HEK293 (cell line): Measurements from ENCODE around the gene HMGXB4.

ENCODE experiments used
- CTCF ChIA-PET: fragments of 350-600 bp; formaldehyde crosslinking; extraction: SDS; loops from one replicate; lab custom pipeline; 2021; ENCODE audit warnings: antibody characterized with exemption; lab: Yijun Ruan, JAX
- POLR2A ChIA-PET: fragments of 300-600 bp; formaldehyde crosslinking; extraction: SDS; loops from one replicate; lab custom pipeline; 2020; ENCODE audit warnings: antibody characterized with exemption, inconsistent platforms; lab: Yijun Ruan, JAX
- H3K27ac ChIP-seq: fragments of 200-500 bp; sonication (Bioruptor generic); 2 replicates; pipeline ENCODE4 v1.5.1; 2014; ENCODE audit warnings: low read depth, low read length, control low read depth, inconsistent platforms; ENCODE audit errors: extremely low read depth
- H3K36me3 ChIP-seq, 2 experiments: fragments of 200-500 bp in 1 of 2; sonication (Bioruptor generic) in 1 of 2; 1 replicate in 1 of 2; 2 replicates in 1 of 2; pipeline ENCODE4 v1.5.1; 2014 to 2017; ENCODE audit warnings: inconsistent platforms in 2 of 2, low read length in 2 of 2; ENCODE audit not compliant: control insufficient read depth in 2 of 2, insufficient read depth in 1 of 2
- H3K4me1 ChIP-seq: fragments of 200-500 bp; sonication (Bioruptor generic); 2 replicates; pipeline ENCODE4 v1.5.1; 2014; ENCODE audit warnings: mild to moderate bottlenecking, low read length, inconsistent platforms; ENCODE audit not compliant: control insufficient read depth, insufficient read depth
- H3K4me3 ChIP-seq: 2 replicates; pipeline ENCODE4 v1.5.1; 2011; ENCODE audit warnings: low read depth, mild to moderate bottlenecking, control low read depth, low read length, moderate library complexity
- H3K9me3 ChIP-seq: fragments of 200-500 bp; sonication (Bioruptor generic); 2 replicates; pipeline ENCODE4 v1.5.1; 2014; ENCODE audit warnings: low read depth, low read length, inconsistent platforms; ENCODE audit not compliant: control insufficient read depth, insufficient read depth
- GLIS2 ChIP-seq: fragments of 450-650 bp; formaldehyde crosslinking; IDR thresholded peaks from 2 replicates; pipeline ENCODE4 v1.5.1; 2016; ENCODE audit warnings: missing biosample characterization, missing genetic modification characterization
- HOXA7 ChIP-seq: sonication (generic); formaldehyde crosslinking; IDR thresholded peaks from 2 replicates; pipeline ENCODE4 v1.8.1; 2022; ENCODE audit warnings: missing genetic modification reagents, borderline replicate concordance
- KLF1 ChIP-seq: fragments of 450-650 bp; formaldehyde crosslinking; IDR thresholded peaks from 2 replicates; pipeline ENCODE4 v1.5.1; 2016; ENCODE audit warnings: missing biosample characterization, missing genetic modification characterization
- MYNN ChIP-seq: fragments of 450-650 bp; formaldehyde crosslinking; IDR thresholded peaks from 2 replicates; pipeline ENCODE4 v1.5.1; 2016; ENCODE audit warnings: missing biosample characterization, missing genetic modification characterization, borderline replicate concordance
- PRDM10 ChIP-seq: fragments of 450-650 bp; formaldehyde crosslinking; IDR thresholded peaks from 2 replicates; pipeline ENCODE4 v1.5.1; 2016; ENCODE audit warnings: missing biosample characterization, missing genetic modification characterization
- SALL2 ChIP-seq: fragments of 450-650 bp; formaldehyde crosslinking; IDR thresholded peaks from 2 replicates; pipeline ENCODE4 v1.5.0; 2017; ENCODE audit warnings: missing biosample characterization, mild to moderate bottlenecking, missing genetic modification characterization, borderline replicate concordance
- SP2 ChIP-seq: fragments of 450-650 bp; formaldehyde crosslinking; IDR thresholded peaks from 2 replicates; pipeline ENCODE4 v1.5.1; 2016; ENCODE audit warnings: missing biosample characterization, missing genetic modification characterization
- WT1 ChIP-seq: fragments of 450-650 bp; formaldehyde crosslinking; IDR thresholded peaks from 2 replicates; pipeline ENCODE4 v1.5.1; 2016; ENCODE audit warnings: missing biosample characterization, missing genetic modification characterization
- ZBTB11 ChIP-seq: fragments of 450-650 bp; formaldehyde crosslinking; conservative IDR thresholded peaks from 2 replicates; pipeline ENCODE4 v1.5.1; 2016; ENCODE audit warnings: low read depth, missing biosample characterization, missing genetic modification characterization
- ZFP3 ChIP-seq: fragments of 450-650 bp; formaldehyde crosslinking; IDR thresholded peaks from 2 replicates; pipeline ENCODE4 v1.5.1; 2016; ENCODE audit warnings: low read depth, missing biosample characterization, missing genetic modification characterization
- ZNF138 ChIP-seq: fragments of 450-650 bp; formaldehyde crosslinking; IDR thresholded peaks from 2 replicates; pipeline ENCODE4 v1.5.1; 2016; ENCODE audit warnings: missing biosample characterization, missing genetic modification characterization, borderline replicate concordance
- ZNF174 ChIP-seq: fragments of 450-650 bp; formaldehyde crosslinking; IDR thresholded peaks from 2 replicates; pipeline ENCODE4 v1.5.0; 2017; ENCODE audit warnings: missing biosample characterization, mild to moderate bottlenecking, missing genetic modification characterization
- ZNF184 ChIP-seq: fragments of 450-650 bp; IDR thresholded peaks from 2 replicates; pipeline ENCODE4 v1.5.1; 2018; ENCODE audit warnings: missing biosample characterization, mild to moderate bottlenecking, missing genetic modification characterization
- ZNF23 ChIP-seq: fragments of 450-650 bp; formaldehyde crosslinking; IDR thresholded peaks from 2 replicates; pipeline ENCODE4 v1.5.1; 2016; ENCODE audit warnings: missing biosample characterization, missing genetic modification characterization, borderline replicate concordance
- ZNF274 ChIP-seq, 2 experiments: fragments of 200-500 bp in 1 of 2; fragments of 450-650 bp in 1 of 2; sonication (Bioruptor generic) in 1 of 2; formaldehyde crosslinking in 1 of 2; IDR thresholded peaks; 2 replicates each; pipeline versions ENCODE4 v1.5.1 to v1.6.1; 2014 to 2016; ENCODE audit warnings: borderline replicate concordance in 1 of 2, inconsistent platforms in 1 of 2, low read length in 1 of 2, missing biosample characterization in 1 of 2, missing genetic modification characterization in 1 of 2
- ZNF302 ChIP-seq: fragments of 450-650 bp; formaldehyde crosslinking; IDR thresholded peaks from 2 replicates; pipeline ENCODE4 v1.5.1; 2016; ENCODE audit warnings: missing biosample characterization, missing genetic modification characterization, low read depth
- ZNF354C ChIP-seq: fragments of 450-650 bp; formaldehyde crosslinking; IDR thresholded peaks from 2 replicates; pipeline ENCODE4 v1.5.1; 2016; ENCODE audit warnings: missing biosample characterization, missing genetic modification characterization, low read depth, borderline replicate concordance
- ZNF391 ChIP-seq: fragments of 450-650 bp; formaldehyde crosslinking; IDR thresholded peaks from 2 replicates; pipeline ENCODE4 v1.5.1; 2016; ENCODE audit warnings: low read depth, missing biosample characterization, missing genetic modification characterization, borderline replicate concordance
- ZNF404 ChIP-seq: fragments of 450-650 bp; formaldehyde crosslinking; IDR thresholded peaks from 2 replicates; pipeline ENCODE4 v1.5.1; 2017; ENCODE audit warnings: missing biosample characterization, missing genetic modification characterization
- ZNF488 ChIP-seq: fragments of 450-650 bp; formaldehyde crosslinking; IDR thresholded peaks from 2 replicates; pipeline ENCODE4 v1.5.1; 2016; ENCODE audit warnings: missing biosample characterization, missing genetic modification characterization
- ZNF561 ChIP-seq: fragments of 450-650 bp; IDR thresholded peaks from 2 replicates; pipeline ENCODE4 v1.5.1; 2018; ENCODE audit warnings: missing biosample characterization, missing genetic modification characterization, borderline replicate concordance
- ZNF596 ChIP-seq: fragments of 450-650 bp; IDR thresholded peaks from 2 replicates; pipeline ENCODE4 v1.5.0; 2018; ENCODE audit warnings: missing biosample characterization, mild to moderate bottlenecking, missing genetic modification characterization, moderate library complexity
- ZNF610 ChIP-seq: fragments of 450-650 bp; formaldehyde crosslinking; IDR thresholded peaks from 2 replicates; pipeline ENCODE4 v1.5.1; 2016; ENCODE audit warnings: missing biosample characterization, missing genetic modification characterization, borderline replicate concordance
- ZNF692 ChIP-seq: fragments of 450-650 bp; formaldehyde crosslinking; IDR thresholded peaks from 2 replicates; pipeline ENCODE4 v1.5.1; 2016; ENCODE audit warnings: missing biosample characterization, missing genetic modification characterization
- ZNF837 ChIP-seq: fragments of 450-650 bp; formaldehyde crosslinking; IDR thresholded peaks from 2 replicates; pipeline ENCODE4 v1.5.1; 2016; ENCODE audit warnings: missing biosample characterization, missing genetic modification characterization

HMGXB4 gene

GRCh38 chr22:35220221-35220620, 37.1 kb upstream of the HMGXB4 start (continued):
- TF ChIP-seq ZNF274 (IDR thresholded peaks at IDR 0.05; ENCODE audit: low read length) (no peak), ZNF274 (tag by site-specific recombination; IDR thresholded peaks at IDR 0.05; ENCODE audit: borderline replicate concordance) (no peak), ZBTB11 (no peak), ZNF302 (tag by site-specific recombination) (no peak), PRDM10 (tag by site-specific recombination) (no peak), ZNF692 (tag by site-specific recombination) (no peak), ZNF837 (tag by site-specific recombination) (no peak), ZNF404 (tag by site-specific recombination) (no peak), SALL2 (tag by site-specific recombination) (no peak), ZNF596 (no peak), ZNF488 (tag by site-specific recombination) (no peak)

GRCh38 chr22:35225010-35225409, 32.3 kb upstream of the HMGXB4 start:
- no peaks in the 10 kb centered on the region for H3K4me1 ChIP-seq
- CTCF ChIA-PET, result no interaction called here

More at GRCh38 chr22:35225010-35225409, 32.3 kb upstream of the HMGXB4 start:
- POLR2A ChIA-PET, result no interaction called here
- Histone ChIP-seq H3K4me3 (no peak overlapping the region), H3K36me3 (peaks cover 0 to 13% of the 10 kb centered on the region in 2 experiments; a peak in 1 of 3 replicates), H3K27ac (no peak overlapping the region), H3K9me3 (no peaks in the 10 kb centered on the region)
- no peak for TF ChIP-seq WT1 (tag by site-specific recombination)
- TF ChIP-seq ZNF561 (tag by site-specific recombination), result no peak
- no peak for TF ChIP-seq ZNF391 (tag by site-specific recombination)
- no peak for TF ChIP-seq ZNF174 (tag by site-specific recombination)
- TF ChIP-seq ZNF23 (tag by site-specific recombination), result no peak
- no peak for TF ChIP-seq KLF1 (tag by site-specific recombination)
- TF ChIP-seq GLIS2, result no peak
- TF ChIP-seq ZFP3 (tag by site-specific recombination), result no peak
- no peak for TF ChIP-seq MYNN
- TF ChIP-seq ZNF354C (tag by site-specific recombination), result no peak
- TF ChIP-seq SP2, result no peak
- TF ChIP-seq ZNF610 (tag by site-specific recombination), result no peak
- no peak for TF ChIP-seq ZNF184 (tag by site-specific recombination)
- TF ChIP-seq HOXA7 (CRISPR knock-in tag), result no peak
- TF ChIP-seq ZNF138, result no peak
